AG08395 (cell line): ENCODE measurements around the gene KIAA1549.
"Not testable (repeated sequence)": the region's sequence is repeated elsewhere in the genome, so short reads cannot be mapped to it uniquely, and the experiment has no call there.

Experiments used
- DNase-seq: peaks from one replicate; pipeline ENCODE4 v3.0.0; 2012; ENCODE audit warnings: mixed read lengths, low spot score

Gene KIAA1549

GRCh38 chr7:138944592-138944991 lies 36.6 kb downstream of the KIAA1549 start:
- DNase-seq = no peak

DNA sequence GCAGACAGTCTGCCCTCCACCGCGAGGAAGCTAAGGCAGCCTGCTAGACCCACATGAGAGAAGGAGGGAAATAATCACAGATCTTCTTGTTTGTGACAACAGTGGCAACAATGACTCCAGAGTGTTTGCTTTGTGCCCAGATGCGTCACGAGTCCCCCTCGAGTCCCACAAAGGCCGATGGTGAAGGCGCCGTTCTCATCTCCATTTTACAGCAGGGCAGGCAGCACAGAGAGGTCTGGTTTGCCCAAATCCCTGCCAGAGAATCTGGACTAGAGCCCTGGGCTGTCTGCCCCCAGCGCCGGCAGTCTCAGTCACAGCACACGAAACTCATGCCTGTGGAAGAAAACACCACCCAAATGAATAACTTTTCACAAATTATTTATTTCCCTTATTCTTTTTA lies 38.1 kb downstream of the KIAA1549 start:
- no peak for DNase-seq

DNA sequence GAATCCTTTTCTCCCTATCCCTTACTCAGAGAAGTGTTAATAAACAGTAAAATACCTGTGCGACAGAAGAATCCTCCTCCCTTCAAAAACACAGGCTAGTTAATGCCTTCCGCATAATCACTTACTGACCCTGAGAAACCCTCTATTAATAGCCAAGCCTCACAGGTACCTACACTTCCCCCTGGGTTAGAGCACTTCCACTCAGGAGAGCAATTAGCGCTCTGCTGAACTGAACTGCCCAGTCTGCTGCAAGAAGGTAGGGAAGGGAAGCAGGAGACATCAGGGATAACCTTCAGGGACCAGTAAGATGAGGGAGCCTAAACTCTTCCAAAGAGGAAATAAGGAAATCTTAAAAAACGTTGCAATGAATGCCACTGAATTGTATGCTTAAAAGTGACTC lies 39.6 kb downstream of the KIAA1549 start:
- no peak for DNase-seq

GRCh38 chr7:138940602-138941001 lies 40.6 kb downstream of the KIAA1549 start:
- not testable (repeated sequence) for DNase-seq

GRCh38 chr7:138937484-138937883 lies 43.7 kb downstream of the KIAA1549 start:
- DNase-seq = no peak

DNA sequence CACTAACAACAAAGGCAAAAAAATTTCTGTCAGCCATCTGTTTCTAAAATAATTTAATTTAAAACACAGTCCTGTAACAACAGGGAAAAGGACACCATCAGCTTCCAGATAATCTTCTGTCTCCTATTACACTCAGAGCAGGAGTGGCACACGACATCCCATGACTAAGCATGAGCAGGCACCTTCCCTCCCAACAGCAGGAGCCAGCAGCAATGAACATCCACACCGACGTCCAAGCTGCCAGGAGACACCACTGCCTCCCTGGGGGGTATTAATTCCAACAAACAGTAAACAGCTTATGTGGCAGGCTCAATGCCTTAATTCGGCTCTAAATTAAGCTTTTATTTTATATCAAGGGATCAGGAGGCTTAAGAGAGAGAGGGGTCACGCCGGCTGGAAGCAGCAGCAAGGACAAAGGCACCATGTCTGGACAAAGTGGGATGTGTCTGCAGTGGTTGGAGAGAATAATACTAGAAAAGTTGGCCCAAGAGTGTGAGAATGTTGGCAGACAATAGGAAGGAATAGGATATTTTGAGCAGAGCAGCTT lies 45.7 kb downstream of the KIAA1549 start:
- peak; percentile 94 for DNase-seq

GRCh38 chr7:138934861-138935260 lies 46.3 kb downstream of the KIAA1549 start:
- DNase-seq = peak; percentile 45

- no peak for DNase-seq
Observed at GRCh38 chr7:138934367-138934766, 46.8 kb downstream of the KIAA1549 start.

- no peak for DNase-seq
Observed at GRCh38 chr7:138932870-138933269, 48.3 kb downstream of the KIAA1549 start.

DNA sequence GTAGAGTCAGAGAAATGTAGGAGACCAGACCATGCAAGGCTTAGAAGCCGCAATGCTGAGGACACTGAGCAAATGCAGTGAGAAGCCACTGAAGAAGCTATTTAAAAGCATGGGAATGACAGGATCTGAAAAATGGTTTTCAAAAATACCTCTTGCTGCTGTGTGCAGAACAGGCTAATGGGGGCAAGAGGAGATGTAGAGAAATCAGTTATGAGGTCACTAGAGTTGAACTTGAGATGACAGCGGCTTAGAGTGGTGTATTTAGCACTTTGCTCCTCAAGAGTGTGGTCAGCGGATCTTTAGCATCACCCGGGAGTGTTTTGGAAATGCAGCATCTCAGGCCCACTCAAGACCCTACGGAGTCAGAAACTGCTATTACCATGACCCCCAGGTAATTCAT lies 48.8 kb downstream of the KIAA1549 start:
- DNase-seq = no peak

DNA sequence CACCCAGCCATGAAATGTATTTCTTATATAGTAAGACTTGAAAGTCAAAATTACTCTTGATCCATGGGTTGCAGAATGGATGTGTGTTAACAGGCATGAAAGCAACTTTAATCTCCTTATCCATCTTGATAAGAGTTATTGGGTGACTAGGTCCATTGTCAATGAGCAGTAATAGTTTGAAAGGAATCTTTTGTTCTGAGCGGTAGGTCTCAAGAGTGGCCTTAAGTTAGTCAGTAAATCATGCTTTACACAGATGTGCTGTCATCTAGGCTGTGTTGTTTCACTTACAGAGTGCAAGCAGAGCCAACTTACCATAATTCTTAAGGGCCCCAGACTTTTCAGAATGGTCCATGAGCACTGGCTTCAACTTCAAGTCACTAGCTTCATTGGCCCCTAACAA lies 51.2 kb downstream of the KIAA1549 start:
- DNase-seq = no peak

GRCh38 chr7:138926241-138926612 lies 55.0 kb downstream of the KIAA1549 start:
- no peak for DNase-seq

GRCh38 chr7:138924501-138925225 lies 56.5 kb downstream of the KIAA1549 start:
- peak; percentile 19 for DNase-seq

DNA sequence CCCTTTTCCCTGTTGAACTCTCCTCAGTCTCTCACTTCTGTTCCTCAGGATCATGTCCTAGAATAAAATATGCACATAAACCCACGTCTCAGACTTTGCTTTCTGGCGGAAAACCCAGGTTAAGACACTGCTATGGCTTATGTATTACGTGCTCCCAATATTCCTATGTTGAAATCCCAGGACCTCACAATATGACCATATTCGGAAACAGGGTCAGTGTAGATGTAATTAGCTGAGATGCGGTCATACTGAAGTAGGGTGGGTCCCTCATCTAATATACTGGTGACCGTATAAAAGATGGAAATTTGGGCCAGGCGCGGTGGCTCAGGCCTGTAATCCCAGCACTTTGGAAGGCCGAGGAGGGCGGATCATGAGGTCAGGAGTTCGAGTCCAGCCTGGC lies 59.9 kb downstream of the KIAA1549 start:
- no peak for DNase-seq

- no peak for DNase-seq
Observed at GRCh38 chr7:138919911-138920310, 61.3 kb downstream of the KIAA1549 start.

DNA sequence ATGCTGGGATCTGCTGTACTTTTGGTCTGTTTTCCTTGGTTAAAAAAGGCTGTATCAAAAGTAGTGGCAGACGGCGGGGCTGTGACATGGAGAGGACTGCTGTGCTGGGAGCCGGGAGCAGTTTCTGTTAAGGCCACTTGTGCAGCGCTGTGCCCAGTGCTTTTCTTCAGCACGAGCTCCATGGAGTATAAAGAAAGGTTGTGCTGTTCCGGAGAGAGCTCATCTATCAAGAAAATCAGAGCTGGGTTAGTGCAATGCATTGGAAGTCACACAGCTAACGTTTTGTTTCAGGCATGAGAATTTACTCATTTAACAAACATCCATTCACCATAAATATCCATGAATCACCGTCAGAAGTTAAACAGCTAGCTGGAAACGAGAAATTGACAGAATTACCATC lies 62.0 kb downstream of the KIAA1549 start:
- no peak for DNase-seq

- DNase-seq = no peak
Observed at GRCh38 chr7:138918756-138919155, 62.4 kb downstream of the KIAA1549 start.

DNA sequence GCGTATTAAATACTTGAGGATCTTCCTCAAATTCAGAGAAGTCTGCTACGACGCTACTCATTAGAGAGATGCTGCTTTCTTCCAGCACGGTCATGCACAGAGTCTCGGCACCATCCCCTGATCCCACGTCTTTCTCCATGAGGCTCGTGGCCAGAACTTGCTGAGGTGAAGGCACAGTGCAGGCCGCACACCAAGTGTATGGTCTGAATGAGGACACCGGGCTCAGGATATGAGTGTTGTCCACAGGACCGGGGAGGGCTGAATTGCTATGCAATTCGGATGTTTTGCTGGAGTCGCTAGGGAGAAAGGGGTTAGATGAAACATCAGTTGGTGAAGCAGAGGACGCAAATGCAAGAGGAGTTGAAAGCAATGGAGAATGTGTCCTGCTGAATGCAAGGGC lies 63.0 kb downstream of the KIAA1549 start:
- no peak for DNase-seq

- no peak for DNase-seq
Observed at GRCh38 chr7:138917771-138918170, 63.4 kb downstream of the KIAA1549 start.

- DNase-seq = no peak
Observed at GRCh38 chr7:138916731-138917130, 64.5 kb downstream of the KIAA1549 start.

- no peak for DNase-seq
Observed at GRCh38 chr7:138916275-138916674, 64.9 kb downstream of the KIAA1549 start.

DNA sequence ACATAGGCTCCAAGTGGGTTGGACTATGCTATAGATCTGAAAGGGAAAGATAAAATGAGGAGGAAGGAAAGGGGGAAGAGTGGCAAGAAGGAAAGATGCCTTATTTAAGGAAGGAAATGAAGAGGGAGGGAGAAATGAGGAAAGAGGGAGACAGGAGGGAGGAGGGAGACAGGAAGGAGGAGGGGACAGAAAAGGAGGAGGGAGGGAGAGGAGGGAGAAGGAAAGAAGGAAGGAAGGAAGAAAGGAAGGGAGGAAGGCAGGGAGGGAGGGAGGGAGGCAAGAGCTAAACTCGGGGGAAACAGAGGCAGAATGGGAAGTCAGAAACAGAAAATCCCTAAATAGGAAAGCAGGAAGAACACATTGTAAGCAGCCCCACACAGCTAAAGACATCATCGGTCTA lies 67.4 kb downstream of the KIAA1549 start:
- DNase-seq = no peak

DNA sequence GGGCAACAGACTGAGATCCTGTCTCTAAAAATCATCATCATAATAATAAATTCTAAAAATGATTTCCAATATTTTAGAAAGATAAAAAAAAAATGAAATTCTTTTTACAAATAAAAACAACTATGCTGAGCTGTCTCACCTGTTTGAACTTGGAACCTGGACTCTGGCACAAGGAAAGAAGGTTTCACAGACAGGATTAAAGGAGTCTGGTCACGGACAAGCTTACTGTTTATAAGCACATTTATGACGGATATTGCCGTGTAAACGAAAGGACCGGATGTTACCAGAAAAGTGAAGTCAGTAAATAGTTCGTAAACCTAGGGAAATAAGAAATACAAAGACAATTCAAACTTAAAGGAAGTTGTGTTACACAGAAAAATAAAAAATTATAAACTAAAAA lies 70.2 kb downstream of the KIAA1549 start:
- no peak for DNase-seq

DNA sequence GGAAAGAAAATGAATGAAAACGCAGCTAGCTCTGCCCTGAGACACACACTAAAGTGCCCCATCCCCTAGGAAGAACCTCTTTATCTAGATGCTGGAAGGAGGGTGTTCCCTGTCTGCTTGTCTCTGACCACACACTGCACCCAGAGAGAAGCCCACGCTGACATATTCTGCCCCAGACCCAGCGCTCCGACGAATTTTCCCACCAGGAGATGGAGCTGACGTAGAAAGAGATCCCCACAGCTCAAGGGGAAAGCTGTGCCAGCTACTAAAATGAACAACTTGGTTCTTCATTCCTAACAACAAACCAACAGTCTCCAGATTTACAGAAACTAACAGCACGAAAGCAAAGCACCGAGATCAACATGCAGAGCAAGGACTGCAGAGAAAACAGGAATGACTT lies 73.3 kb downstream of the KIAA1549 start:
- DNase-seq = no peak
